Amniotic stem cell (primary cell): Measurements from ENCODE around the gene NAGLU.
A peak's percentile ranks its signal among the peaks of the same experiment; 100 is the strongest.
"Not testable (repeated sequence)": the region's sequence is repeated elsewhere in the genome, so short reads cannot be mapped to it uniquely, and the experiment has no call there.

ENCODE experiments used
- DNase-seq: peaks from one replicate; lab custom pipeline; 2025; lab: John Stamatoyannopoulos, UW

The NAGLU gene

DNA sequence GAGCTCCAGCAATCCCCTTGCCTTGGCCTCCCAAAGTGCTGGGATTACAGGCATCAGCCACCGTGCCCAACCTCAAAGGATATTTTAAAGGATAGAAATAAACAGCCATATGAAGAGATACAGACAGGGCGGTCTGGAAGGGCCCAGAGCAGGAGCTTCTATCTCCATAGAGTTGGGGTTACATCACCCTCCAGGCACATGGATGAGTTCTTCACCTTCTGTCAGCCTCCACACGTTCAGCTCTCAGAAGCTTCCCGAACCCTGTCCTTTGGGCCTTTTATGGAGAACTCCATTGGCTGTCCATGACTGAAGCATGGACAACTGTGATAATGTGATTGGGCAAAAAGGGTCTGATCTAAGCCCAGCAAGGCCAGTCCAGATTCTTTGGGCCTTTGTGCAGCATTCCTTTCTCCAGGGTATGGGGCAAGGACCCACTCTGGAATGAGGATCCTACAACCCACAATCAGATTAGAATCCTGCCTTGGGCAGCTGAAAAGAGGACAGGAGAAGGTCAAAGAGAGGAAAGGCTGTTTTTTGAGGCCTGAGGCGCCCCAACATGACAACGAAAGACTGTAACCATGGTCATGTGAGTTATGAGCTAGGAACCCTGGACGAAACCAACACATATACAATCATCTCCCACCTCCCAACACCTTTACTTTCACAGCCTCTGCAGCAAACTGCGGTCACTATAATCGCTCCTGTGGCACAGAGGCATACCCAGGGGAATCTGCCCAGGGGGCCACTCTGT is 9.9 kb downstream of the NAGLU start:
- DNase-seq = not testable (repeated sequence)

DNA sequence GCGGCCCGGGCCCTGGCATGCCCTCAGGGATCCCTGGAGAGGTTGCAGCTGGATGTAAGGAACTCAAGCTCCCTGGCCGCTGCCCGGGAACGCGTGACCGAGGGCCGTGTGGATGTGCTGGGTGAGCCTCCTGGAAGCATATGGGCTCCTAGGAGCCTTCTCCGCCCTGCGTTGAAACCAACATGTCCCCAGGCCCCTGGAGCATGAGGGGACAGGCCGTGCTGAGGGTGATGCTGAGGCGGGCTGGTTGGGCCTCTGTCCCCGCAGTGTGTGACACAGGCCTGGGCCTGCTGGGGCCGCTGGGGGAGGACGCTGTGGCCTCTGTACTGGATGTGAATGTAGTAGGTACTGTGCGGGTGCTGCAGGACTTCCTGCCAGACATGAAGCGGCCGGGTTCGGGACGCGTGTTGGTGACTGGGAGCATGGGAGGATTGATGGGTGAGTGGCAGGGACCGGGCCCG is 11.0 kb downstream of the NAGLU start:
- DNase-seq = no peak

GRCh38 chr17:42547698-42548069 is 11.6 kb downstream of the NAGLU start:
- no peak for DNase-seq

DNA sequence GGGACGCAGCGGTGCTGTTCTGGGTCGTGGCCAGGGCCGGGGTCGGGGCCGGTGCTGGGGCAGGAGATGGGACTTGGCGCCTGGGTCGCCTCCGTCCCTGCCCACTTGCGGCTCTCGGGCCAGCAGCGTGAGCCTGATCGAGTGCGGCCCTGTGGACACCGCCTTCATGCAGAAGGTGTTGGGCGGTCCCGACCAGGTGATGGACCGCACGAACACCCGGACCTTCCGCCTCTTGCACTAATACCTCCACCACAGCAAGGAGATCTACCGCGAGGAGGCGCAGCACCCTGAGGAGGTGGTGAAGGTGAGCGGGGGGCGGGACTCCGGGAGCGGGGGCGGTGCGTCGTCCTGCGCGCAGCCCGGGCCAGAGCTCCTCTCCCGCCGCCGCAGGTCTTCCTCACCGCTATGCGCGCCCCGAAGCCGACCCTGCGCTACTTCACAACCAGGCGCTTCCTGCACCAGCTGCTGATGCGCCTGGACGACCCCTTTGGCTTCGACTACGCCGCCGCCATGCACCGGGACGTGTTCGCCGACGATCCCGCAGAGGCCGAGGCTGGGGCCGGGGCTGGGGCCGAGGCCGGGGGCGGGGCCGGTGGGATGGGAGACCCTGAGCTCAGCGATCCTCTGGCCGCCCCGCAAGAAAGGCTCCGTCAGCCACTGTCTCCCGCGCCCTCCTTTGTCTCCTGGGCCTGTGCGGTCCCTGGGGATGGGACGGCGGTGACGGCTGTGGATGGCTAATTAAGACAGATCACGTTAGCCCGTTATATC is 12.2 kb downstream of the NAGLU start:
- DNase-seq = no peak

DNA sequence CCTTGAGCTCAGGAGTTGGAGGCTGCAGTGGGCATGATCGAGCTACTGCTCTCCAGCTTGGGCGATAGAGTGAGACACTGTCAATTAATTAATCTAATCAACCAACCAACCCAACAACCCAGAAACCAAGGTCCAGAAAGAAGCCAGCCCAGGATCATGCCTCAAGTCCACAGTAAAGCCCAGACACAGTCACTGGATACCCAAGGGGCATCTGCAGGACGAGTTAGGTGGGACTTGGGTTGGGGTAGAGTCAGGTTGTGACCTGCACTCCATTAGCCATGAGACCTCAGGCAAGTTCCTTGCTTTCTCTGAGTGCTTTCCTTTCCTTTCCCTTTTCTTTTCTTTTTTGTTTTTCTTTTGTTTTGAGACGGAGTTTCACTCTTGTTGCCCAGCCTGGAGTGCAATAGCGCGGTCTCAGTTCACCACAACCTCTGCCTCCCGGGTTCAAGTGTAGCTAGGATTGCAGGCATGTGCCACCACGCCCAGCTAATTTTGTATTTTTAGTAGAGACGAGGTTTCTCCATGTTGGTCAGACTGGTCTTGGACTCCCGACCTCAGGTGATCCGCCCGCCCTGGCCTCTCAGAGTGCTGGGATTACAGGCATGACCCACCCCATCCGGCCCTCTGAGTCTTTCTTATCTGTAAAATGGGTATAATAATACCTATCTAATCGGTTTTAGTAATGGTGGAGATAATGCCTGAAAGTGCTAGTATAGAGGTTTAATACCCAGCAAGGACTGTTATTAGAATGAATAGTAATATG is 13.1 kb downstream of the NAGLU start:
- DNase-seq = no peak

DNA sequence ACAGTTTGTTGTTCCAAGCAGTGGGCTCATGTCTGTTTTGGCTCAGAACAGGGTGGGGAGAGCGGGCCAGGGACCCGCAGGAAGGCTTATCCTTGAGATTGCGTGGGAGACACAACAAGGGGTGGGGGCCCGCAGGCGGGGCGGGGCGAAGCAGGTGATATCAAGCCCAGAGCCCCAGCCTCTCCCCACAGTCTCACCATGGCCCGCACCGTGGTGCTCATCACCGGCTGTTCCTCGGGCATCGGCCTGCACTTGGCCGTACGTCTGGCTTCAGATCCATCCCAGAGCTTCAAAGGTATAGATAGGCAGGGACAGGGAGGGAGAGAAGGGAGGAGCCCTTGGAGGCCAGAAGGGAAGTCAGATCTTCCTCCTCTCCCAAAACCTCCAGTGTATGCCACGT is 16.7 kb downstream of the NAGLU start, which contains the start of gene HSD17B1:
Gene HSD17B1, plus strand, starts transcription at position 188 of the 400 bp plus-strand sequence. Its CDS starts 11 bp downstream, at position 199.
- DNase-seq = not testable (repeated sequence)

DNA sequence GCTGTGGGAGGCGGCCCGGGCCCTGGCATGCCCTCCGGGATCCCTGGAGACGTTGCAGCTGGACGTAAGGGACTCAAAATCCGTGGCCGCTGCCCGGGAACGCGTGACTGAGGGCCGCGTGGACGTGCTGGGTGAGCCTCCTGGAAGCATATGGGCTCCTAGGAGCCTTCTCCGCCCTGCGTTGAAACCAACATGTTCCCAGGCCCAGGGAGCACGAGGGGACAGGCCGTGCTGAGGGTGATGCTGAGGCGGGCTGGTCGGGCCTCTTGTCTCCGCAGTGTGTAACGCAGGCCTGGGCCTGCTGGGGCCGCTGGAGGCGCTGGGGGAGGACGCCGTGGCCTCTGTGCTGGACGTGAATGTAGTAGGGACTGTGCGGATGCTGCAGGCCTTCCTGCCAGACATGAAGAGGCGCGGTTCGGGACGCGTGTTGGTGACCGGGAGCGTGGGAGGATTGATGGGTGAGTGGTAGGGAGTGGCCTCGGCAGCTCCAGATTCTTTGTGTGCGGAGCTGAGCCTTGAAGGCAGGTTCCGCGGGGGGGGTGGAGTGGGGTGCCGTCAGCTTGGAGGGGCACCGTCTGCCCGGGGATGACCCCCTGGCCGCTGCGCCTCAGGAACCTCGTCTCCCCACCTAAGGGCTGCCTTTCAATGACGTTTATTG is 17.2 kb downstream of the NAGLU start:
- DNase-seq = no peak

GRCh38 chr17:42553866-42554249 is 17.8 kb downstream of the NAGLU start:
- no peak for DNase-seq

DNA sequence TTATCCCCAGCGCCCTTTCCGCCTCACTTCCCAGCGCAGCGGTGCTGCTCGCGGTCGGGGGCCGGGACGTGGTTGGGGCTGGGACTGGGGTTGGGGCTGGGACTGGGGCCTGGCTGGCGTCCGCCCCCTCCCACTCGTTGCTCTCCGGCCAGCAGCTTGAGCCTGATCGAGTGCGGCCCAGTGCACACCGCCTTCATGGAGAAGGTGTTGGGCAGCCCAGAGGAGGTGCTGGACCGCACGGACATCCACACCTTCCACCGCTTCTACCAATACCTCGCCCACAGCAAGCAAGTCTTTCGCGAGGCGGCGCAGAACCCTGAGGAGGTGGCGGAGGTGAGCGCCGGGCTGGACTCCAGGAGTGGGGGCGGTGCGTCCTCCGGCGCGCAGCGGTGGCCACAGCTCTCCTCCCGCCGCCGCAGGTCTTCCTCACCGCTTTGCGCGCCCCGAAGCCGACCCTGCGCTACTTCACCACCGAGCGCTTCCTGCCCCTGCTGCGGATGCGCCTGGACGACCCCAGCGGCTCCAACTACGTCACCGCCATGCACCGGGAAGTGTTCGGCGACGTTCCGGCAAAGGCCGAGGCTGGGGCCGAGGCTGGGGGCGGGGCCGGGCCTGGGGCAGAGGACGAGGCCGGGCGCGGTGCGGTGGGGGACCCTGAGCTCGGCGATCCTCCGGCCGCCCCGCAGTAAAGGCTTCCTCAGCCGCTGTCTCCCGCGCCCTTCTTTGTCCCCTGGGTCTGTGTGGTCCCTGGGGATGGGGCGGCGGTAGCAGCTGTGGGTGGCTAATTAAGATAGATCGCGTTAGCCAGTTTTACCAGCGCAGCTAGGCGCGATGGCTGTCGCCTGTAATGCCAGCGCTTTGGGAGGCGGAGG is 18.4 kb downstream of the NAGLU start:
- peak; percentile 67 for DNase-seq

DNA sequence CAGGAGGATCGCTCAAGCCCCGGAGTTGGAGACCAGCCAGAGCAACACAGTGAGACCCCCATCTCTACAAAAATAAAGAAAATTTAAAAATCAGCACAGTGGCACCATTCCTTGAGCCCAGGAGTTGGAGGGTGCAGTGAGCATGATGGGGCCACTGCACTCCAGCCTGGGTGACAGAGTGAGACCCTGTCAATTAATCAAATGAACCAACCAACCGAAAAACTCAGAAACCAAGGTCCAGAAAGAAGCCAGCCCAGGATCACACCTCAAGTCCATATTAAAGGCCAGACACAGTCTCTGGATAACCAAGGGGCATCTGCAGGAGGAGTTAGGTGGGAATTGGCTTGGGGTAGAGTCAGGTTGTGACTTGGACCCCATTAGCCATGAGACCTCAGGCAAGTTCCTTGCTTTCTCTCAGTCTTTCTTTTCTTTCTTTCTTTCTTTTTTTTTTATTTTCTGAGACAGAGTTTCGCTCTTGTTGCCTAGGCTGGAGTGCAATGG is 19.1 kb downstream of the NAGLU start:
- DNase-seq = no peak

GRCh38 chr17:42555961-42556617 is 20.0 kb downstream of the NAGLU start:
- not testable (repeated sequence) for DNase-seq

GRCh38 chr17:42559075-42559474 is 23.0 kb downstream of the NAGLU start:
- DNase-seq = no peak

- DNase-seq = no peak
Measured at GRCh38 chr17:42560246-42560645, 24.2 kb downstream of the NAGLU start.

DNA sequence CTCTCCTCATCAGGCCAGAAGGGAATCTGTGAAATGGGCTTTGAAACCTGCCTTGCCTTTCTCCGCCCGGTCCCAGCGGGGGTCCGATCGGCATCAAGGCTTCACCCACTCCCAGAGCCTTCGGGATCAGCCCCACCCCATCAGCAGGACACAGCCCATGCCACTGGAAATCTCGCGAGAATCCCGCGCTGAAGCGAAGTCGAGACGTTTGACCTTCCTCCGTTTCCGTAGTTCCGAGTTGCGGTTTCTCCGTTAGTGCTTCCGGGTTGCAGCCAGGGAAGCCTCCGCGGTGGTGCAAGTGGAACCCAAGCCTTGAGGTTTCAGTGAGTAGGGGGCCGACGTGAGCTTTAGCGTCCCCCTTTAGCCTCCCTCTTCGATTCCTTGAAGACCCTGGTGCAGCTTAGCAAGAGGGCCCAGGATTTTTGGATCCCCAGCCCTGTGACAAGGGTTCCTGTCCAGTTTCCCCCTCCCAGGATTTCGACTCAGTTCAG is 25.9 kb downstream of the NAGLU start, which contains the start of gene COASY:
Gene COASY, plus strand, starts transcription at position 252 of the 491 bp plus-strand sequence. CDS start 475 bp downstream, outside the sequence.
- DNase-seq = peak; percentile 97

DNA sequence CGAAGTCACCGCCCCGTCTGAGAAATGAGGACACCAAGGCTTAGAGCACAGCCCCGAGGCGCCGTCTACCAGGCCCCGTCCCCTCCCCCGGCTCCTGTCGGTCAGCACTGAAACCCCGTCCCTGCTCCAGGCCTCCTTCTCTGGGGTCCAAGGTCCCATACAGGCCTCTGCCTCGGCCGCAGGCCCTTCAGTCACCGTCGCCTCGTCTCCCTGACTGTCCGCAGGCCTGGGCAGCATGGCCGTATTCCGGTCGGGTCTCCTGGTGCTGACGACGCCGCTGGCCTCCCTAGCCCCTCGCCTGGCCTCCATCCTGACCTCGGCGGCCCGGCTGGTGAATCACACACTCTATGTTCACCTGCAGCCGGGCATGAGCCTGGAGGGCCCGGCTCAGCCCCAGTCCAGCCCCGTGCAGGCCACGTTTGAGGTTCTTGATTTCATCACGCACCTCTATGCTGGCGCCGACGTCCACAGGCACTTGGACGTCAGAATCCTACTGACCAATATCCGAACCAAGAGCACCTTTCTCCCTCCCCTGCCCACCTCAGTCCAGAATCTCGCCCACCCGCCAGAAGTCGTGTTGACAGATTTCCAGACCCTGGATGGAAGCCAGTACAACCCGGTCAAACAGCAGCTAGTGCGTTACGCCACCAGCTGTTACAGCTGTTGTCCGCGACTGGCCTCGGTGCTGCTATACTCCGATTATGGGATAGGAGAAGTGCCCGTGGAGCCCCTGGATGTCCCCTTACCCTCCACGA is 26.5 kb downstream of the NAGLU start:
- no peak for DNase-seq

GRCh38 chr17:42563143-42563509 is 27.1 kb downstream of the NAGLU start:
- no peak for DNase-seq

DNA sequence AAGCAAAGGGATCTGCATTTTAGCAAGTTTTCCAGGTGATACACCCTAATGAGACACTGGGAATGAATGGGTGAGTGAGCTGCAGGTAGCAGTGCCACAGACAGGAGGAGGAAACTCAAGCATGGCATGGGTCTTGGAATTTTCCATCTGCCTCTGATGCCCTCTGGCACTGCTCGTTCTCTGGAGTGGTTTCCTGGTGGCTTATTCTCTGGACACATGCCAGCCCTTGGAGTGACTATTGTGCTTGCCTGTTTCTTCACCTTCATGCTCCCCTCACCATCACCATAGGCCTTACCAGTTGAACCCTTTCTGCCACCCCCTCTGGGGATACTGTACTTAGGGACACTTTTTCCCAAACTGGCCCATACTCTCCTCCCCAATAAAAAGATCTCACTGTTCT is 27.5 kb downstream of the NAGLU start:
- no peak for DNase-seq

DNA sequence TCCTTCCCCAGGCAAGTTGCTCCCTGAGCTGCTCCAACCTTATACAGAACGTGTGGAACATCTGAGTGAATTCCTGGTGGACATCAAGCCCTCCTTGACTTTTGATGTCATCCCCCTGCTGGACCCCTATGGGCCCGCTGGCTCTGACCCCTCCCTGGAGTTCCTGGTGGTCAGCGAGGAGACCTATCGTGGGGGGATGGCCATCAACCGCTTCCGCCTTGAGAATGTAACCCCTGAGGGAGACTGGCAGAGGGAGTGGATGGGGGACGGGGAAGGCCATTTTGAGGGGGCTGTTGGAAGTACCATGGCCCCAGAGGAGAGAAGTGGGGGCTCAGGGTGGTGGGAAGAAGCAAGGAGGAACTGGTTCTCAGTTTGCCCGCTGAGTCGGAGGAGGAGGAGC is 27.9 kb downstream of the NAGLU start:
- DNase-seq = no peak

GRCh38 chr17:42564815-42565522 is 28.9 kb downstream of the NAGLU start:
- DNase-seq = no peak
